HepG2 (cell line): Measurements from ENCODE around the gene ELAC2. TPM values are rescaled to one million over a fixed set of nuclear protein-coding genes. Genes with fewer than 3 reads are reported as not detected.

Source experiments
- ATAC-seq: fragments of 200-7000 bp; cut with Tn5 transposase; 3 replicates; pipeline ENCODE4 v1.9.1; 2020; ENCODE audit warnings: mild to moderate bottlenecking, moderate library complexity
- BruUV-seq: library from RNA; stranded (reverse); fragments of 400-500 nt; replicated peaks from 2 replicates; lab custom pipeline; 2021; lab: Mats Ljungman, UMichigan
- CTCF ChIA-PET: fragments of 300-600 bp; formaldehyde crosslinking; extraction: SDS; loops from one replicate; lab custom pipeline; 2021; ENCODE audit warnings: low total read pairs, inconsistent platforms, low intra/inter-chr PET ratio; lab: Yijun Ruan, JAX
- POLR2A ChIA-PET: fragments of 350-600 bp; sonication (Branson Sonifier 250); formaldehyde crosslinking; loops from one replicate; lab custom pipeline; 2020; ENCODE audit warnings: antibody characterized with exemption, inconsistent platforms; lab: Yijun Ruan, JAX
- DNase-seq: peaks from one replicate; pipeline ENCODE4 v3.0.0-alpha.2; 2015; ENCODE audit warnings: low spot score
- FAIRE-seq: peaks from 3 replicates; lab custom pipeline; 2011; peaks lifted over from hg19 to GRCh38; lab: Jason Lieb, UNC
- H2AFZ ChIP-seq: one replicate; pipeline ENCODE4 v1.6.1; 2011; ENCODE audit warnings: low read length, inconsistent platforms
- H3K27ac ChIP-seq: fragments of 300-600 bp; 3 replicates; pipeline ENCODE4 v1.8.0; 2011; ENCODE audit warnings: mixed run types, mild to moderate bottlenecking, mixed read lengths, low read length, inconsistent platforms; ENCODE audit not compliant: insufficient read depth; ENCODE audit errors: extremely low read length
- H3K27me3 ChIP-seq, 2 experiments: fragments of 200-600 bp in 1 of 2; 2 replicates in 1 of 2; 3 replicates in 1 of 2; pipeline versions ENCODE4 v1.6.0 to v1.8.0; 2011; ENCODE audit warnings: low read length in 2 of 2, mild to moderate bottlenecking in 2 of 2, moderate library complexity in 2 of 2, inconsistent platforms in 1 of 2; ENCODE audit not compliant: insufficient read depth in 2 of 2, control insufficient read depth in 1 of 2
- H3K36me3 ChIP-seq, 2 experiments: fragments of 200-600 bp in 1 of 2; replicated peaks in 1 of 2; 2 replicates in 1 of 2; 3 replicates in 1 of 2; pipeline versions ENCODE4 v1.5.1 to v1.8.0; 2011; ENCODE audit warnings: low read length in 2 of 2, inconsistent platforms in 1 of 2; ENCODE audit not compliant: insufficient read depth in 2 of 2, control insufficient read depth in 1 of 2
- H3K4me1 ChIP-seq: 2 replicates; pipeline ENCODE4 v1.5.1; 2012; ENCODE audit warnings: low read length, inconsistent platforms; ENCODE audit not compliant: insufficient read depth
- H3K4me2 ChIP-seq: 2 replicates; pipeline ENCODE4 v1.6.0; 2011; ENCODE audit warnings: low read depth, low read length, inconsistent platforms
- H3K4me3 ChIP-seq, 3 experiments: fragments of 200-600 bp in 1 of 3; sonication (generic), shearing (Covaris generic) in 1 of 3; replicated peaks in 1 of 3; 2 replicates each; pipeline ENCODE4 v1.5.1; 2011 to 2016; ENCODE audit warnings: low read length in 3 of 3, inconsistent platforms in 2 of 3, low read depth in 2 of 3, mild to moderate bottlenecking in 2 of 3, control low read depth in 1 of 3, mixed read lengths in 1 of 3; ENCODE audit not compliant: insufficient read depth in 1 of 3
- H3K79me2 ChIP-seq: one replicate; pipeline ENCODE4 v1.6.1; 2011; ENCODE audit warnings: low read length, inconsistent platforms; ENCODE audit not compliant: insufficient read depth
- H3K9ac ChIP-seq: 2 replicates; pipeline ENCODE4 v1.6.0; 2011; ENCODE audit warnings: mild to moderate bottlenecking, low read depth, low read length, inconsistent platforms; ENCODE audit not compliant: insufficient read depth
- H3K9me3 ChIP-seq: 2 replicates; pipeline ENCODE4 v1.5.1; 2012; ENCODE audit warnings: mild to moderate bottlenecking, low read length
- H4K20me1 ChIP-seq: 2 replicates; pipeline ENCODE4 v1.6.0; 2011; ENCODE audit warnings: inconsistent platforms, mild to moderate bottlenecking, low read length, moderate library complexity; ENCODE audit not compliant: insufficient read depth
- HNRNPH1 ChIP-seq: fragments of 200-400 bp; formaldehyde crosslinking; optimal IDR thresholded peaks from 2 replicates; pipeline ENCODE3; 2017; ENCODE audit warnings: mild to moderate bottlenecking, low read depth, low read length
- KLF11 ChIP-seq: IDR thresholded peaks from 2 replicates; pipeline ENCODE4 v1.6.1; 2016; ENCODE audit warnings: missing compliant biosample characterization
- KLF13 ChIP-seq: sonication (generic); formaldehyde crosslinking; IDR thresholded peaks from 2 replicates; pipeline ENCODE4 v1.4.0; 2020; ENCODE audit warnings: mild to moderate bottlenecking, missing genetic modification reagents
- MAZ ChIP-seq, 2 experiments: sonication (generic) in 1 of 2; formaldehyde crosslinking in 1 of 2; IDR thresholded peaks; 2 replicates each; pipeline versions ENCODE4 v1.5.0 to v1.6.1; 2012 to 2020; ENCODE audit warnings: low read depth in 2 of 2, mild to moderate bottlenecking in 2 of 2, borderline replicate concordance in 1 of 2, improper control_type of control experiment in 1 of 2, low read length in 1 of 2, missing genetic modification reagents in 1 of 2, moderate library complexity in 1 of 2
- PAX8 ChIP-seq: sonication (generic); formaldehyde crosslinking; IDR thresholded peaks from 2 replicates; pipeline ENCODE4 v1.8.0; 2022; ENCODE audit warnings: mild to moderate bottlenecking, missing genetic modification reagents, borderline replicate concordance
- PCBP1 ChIP-seq: fragments of 200-400 bp; formaldehyde crosslinking; IDR thresholded peaks from 2 replicates; pipeline ENCODE4 v1.6.1; 2017; ENCODE audit warnings: mild to moderate bottlenecking, low read depth, low read length, borderline replicate concordance
- U2AF2 ChIP-seq: fragments of 200-400 bp; formaldehyde crosslinking; IDR thresholded peaks from 2 replicates; pipeline ENCODE4 v1.6.1; 2017; ENCODE audit warnings: low read depth, mild to moderate bottlenecking, low read length
- ZNF564 ChIP-seq: sonication (generic); formaldehyde crosslinking; IDR thresholded peaks from 2 replicates; pipeline ENCODE4 v1.8.1; 2023; ENCODE audit warnings: mild to moderate bottlenecking, missing genetic modification reagents
- ZSCAN30 ChIP-seq: sonication (generic); formaldehyde crosslinking; IDR thresholded peaks from 2 replicates; pipeline ENCODE4 v1.5.0; 2020; ENCODE audit warnings: mild to moderate bottlenecking, missing genetic modification reagents
- WGBS: methylation state at CpG from one replicate; pipeline ENCODE4 v1.1.6; 2017; ENCODE audit warnings: low lambda C conversion rate; 5-methylcytosine and 5-hydroxymethylcytosine counted together
- in situ Hi-C: cut with HindIII; loops from 2 replicates; pipeline ENCODE4 v1.10.0; 2017; ENCODE audit warnings: low pct_unique_long_range_greater_than_20kb; ENCODE audit not compliant: extremely low pct_ligation_motif_present
- intact Hi-C: fragments of 100-400 bp; cut with micrococcal nuclease; formaldehyde crosslinking; loops from one replicate; pipeline ENCODE4 v1.10.0; 2022; ENCODE audit not compliant: unreplicated experiment
- polyA plus RNA-seq, 8 experiments: library from polyadenylated mRNA; depleted of rRNA in 3 of 8; stranded (reverse) in 7 of 8; unstranded in 1 of 8; fragments of >200 nt; fragmentation: Illumina TruSeq in 4 of 8; extraction: Trizol in 4 of 8; gene quantifications; 2 replicates each; pipeline versions ENCODE4 v1.2.1 to v1.2.3, GENCODE V29; 2011 to 2016; ENCODE audit warnings: low read depth in 4 of 8, missing spikeins in 1 of 8, mixed read lengths in 1 of 8; ENCODE audit not compliant: insufficient read depth in 1 of 8
- total RNA-seq, 5 experiments: library from RNA; depleted of rRNA; stranded (reverse); fragments of >200 nt; fragmentation: Illumina TruSeq; extraction: Trizol; gene quantifications; 2 replicates each; pipeline ENCODE4 v1.2.3, GENCODE V29; 2016; ENCODE audit warnings: low read depth in 1 of 5
- TF ChIP-seq, protein P1 (sequence below): sonication (generic); formaldehyde crosslinking; IDR thresholded peaks from 2 replicates; pipeline ENCODE4 v1.5.0; 2020; ENCODE audit warnings: missing genetic modification reagents
- TF ChIP-seq, protein P2 (sequence below): sonication (generic); formaldehyde crosslinking; IDR thresholded peaks from 2 replicates; pipeline ENCODE4 v1.8.0; 2022; ENCODE audit warnings: mild to moderate bottlenecking, missing genetic modification reagents, moderate library complexity
- TF ChIP-seq, protein P3 (sequence below): sonication (generic); formaldehyde crosslinking; IDR thresholded peaks from 2 replicates; pipeline ENCODE4 v1.4.0; 2020; ENCODE audit warnings: low read depth, missing genetic modification reagents
- TF ChIP-seq, protein P4 (sequence below): sonication (generic); formaldehyde crosslinking; IDR thresholded peaks from 2 replicates; pipeline ENCODE4 v1.4.0; 2020; ENCODE audit warnings: missing genetic modification reagents, borderline replicate concordance

Gene ELAC2
- total and polyA plus RNA-seq, 2 of the 13 experiments (the other 11 are each of a cell fraction or from before 2014, with no cell fraction given): 35.6 to 50.4 TPM

DNA sequence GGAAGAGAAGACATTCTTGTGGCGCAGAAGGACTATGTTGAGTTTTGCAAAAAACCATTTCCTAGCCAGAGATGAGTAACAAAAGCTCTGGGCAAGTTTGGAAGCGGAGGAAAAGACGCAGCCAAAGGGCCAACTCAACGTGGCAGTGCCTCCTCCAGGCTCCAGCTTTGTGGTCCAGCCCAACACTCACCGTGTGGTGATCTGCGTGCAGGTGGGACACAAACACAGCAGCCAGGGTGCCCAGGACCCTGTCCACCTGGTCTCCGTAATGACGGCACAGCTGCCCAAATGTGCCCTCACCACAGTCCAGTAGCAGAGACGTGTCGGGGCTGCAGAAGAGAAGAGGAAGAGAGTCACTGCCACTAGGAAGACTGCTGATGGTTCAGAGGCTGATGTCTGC lies 21.5 kb downstream of the ELAC2 start:
- H3K4me2 ChIP-seq: no peak overlapping the region
- no peaks in the 10 kb centered on the region for H4K20me1 ChIP-seq
- no peak overlapping the region for H3K9ac ChIP-seq
- ChIA-PET POLR2A (no interaction called here), CTCF (no interaction called here)
- ATAC-seq (no peak), DNase-seq (no peak), FAIRE-seq (no peak)
- no peak overlapping the region for H3K27ac ChIP-seq
- H3K9me3 ChIP-seq: no peaks in the 10 kb centered on the region
- TF ChIP-seq, protein P1, sequence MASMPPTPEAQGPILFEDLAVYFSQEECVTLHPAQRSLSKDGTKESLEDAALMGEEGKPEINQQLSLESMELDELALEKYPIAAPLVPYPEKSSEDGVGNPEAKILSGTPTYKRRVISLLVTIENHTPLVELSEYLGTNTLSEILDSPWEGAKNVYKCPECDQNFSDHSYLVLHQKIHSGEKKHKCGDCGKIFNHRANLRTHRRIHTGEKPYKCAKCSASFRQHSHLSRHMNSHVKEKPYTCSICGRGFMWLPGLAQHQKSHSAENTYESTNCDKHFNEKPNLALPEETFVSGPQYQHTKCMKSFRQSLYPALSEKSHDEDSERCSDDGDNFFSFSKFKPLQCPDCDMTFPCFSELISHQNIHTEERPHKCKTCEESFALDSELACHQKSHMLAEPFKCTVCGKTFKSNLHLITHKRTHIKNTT: no peak
- no peak for TF ChIP-seq MAZ (IDR thresholded peaks at IDR 0.05; ENCODE audit: borderline replicate concordance, low read depth, low read length)
- TF ChIP-seq MAZ (CRISPR knock-in tag; IDR thresholded peaks at IDR 0.05; ENCODE audit: low read depth): no peak
- no peak for TF ChIP-seq KLF13 (CRISPR knock-in tag)
- no peak for TF ChIP-seq HNRNPH1
- TF ChIP-seq ZSCAN30 (CRISPR knock-in tag): no peak
- no peak for TF ChIP-seq KLF11 (CRISPR knock-in tag)
- TF ChIP-seq, protein P2, sequence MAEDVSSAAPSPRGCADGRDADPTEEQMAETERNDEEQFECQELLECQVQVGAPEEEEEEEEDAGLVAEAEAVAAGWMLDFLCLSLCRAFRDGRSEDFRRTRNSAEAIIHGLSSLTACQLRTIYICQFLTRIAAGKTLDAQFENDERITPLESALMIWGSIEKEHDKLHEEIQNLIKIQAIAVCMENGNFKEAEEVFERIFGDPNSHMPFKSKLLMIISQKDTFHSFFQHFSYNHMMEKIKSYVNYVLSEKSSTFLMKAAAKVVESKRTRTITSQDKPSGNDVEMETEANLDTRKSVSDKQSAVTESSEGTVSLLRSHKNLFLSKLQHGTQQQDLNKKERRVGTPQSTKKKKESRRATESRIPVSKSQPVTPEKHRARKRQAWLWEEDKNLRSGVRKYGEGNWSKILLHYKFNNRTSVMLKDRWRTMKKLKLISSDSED (CRISPR knock-in tag): no peak
- TF ChIP-seq, protein P3, sequence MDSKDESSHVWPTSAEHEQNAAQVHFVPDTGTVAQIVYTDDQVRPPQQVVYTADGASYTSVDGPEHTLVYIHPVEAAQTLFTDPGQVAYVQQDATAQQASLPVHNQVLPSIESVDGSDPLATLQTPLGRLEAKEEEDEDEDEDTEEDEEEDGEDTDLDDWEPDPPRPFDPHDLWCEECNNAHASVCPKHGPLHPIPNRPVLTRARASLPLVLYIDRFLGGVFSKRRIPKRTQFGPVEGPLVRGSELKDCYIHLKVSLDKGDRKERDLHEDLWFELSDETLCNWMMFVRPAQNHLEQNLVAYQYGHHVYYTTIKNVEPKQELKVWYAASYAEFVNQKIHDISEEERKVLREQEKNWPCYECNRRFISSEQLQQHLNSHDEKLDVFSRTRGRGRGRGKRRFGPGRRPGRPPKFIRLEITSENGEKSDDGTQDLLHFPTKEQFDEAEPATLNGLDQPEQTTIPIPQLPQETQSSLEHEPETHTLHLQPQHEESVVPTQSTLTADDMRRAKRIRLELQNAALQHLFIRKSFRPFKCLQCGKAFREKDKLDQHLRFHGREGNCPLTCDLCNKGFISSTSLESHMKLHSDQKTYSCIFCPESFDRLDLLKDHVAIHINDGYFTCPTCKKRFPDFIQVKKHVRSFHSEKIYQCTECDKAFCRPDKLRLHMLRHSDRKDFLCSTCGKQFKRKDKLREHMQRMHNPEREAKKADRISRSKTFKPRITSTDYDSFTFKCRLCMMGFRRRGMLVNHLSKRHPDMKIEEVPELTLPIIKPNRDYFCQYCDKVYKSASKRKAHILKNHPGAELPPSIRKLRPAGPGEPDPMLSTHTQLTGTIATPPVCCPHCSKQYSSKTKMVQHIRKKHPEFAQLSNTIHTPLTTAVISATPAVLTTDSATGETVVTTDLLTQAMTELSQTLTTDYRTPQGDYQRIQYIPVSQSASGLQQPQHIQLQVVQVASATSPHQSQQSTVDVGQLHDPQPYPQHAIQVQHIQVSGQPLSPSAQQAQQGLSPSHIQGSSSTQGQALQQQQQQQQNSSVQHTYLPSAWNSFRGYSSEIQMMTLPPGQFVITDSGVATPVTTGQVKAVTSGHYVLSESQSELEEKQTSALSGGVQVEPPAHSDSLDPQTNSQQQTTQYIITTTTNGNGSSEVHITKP (CRISPR knock-in tag): no peak
- TF ChIP-seq, protein P4, sequence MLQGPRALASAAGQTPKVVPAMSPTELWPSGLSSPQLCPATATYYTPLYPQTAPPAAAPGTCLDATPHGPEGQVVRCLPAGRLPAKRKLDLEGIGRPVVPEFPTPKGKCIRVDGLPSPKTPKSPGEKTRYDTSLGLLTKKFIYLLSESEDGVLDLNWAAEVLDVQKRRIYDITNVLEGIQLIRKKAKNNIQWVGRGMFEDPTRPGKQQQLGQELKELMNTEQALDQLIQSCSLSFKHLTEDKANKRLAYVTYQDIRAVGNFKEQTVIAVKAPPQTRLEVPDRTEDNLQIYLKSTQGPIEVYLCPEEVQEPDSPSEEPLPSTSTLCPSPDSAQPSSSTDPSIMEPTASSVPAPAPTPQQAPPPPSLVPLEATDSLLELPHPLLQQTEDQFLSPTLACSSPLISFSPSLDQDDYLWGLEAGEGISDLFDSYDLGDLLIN (CRISPR knock-in tag): no peak
- TF ChIP-seq PAX8 (CRISPR knock-in tag): no peak
- TF ChIP-seq PCBP1: no peak
- no peak for TF ChIP-seq U2AF2
- TF ChIP-seq ZNF564: no peak
- peaks cover 33 to 91% of the 10 kb centered on the region in 2 experiments for H3K36me3 ChIP-seq
- BruUV-seq: no TSS peak
- no peaks in the 10 kb centered on the region for H3K27me3 ChIP-seq
- H3K4me3 ChIP-seq: no peak overlapping the region
- intact Hi-C loops: no loop called here
- in situ Hi-C loops: no loop called here
- H3K4me1 ChIP-seq: no peaks in the 10 kb centered on the region
- WGBS: 100% methylated on average over 10 of the region's 10 CpGs
- H3K79me2 ChIP-seq: no peaks in the 10 kb centered on the region
- H2AFZ ChIP-seq: no peak overlapping the region
